GDM1 (cell line): ENCODE data around the gene ZNF780B.
"Not testable (repeated sequence)": the region's sequence is repeated elsewhere in the genome, so short reads cannot be mapped to it uniquely, and the experiment has no call there.

ENCODE experiments used
- DNase-seq: peaks from one replicate; lab custom pipeline; 2025; lab: John Stamatoyannopoulos, UW

Gene ZNF780B

GRCh38 chr19:40055832-40056504, at the start of gene ZNF780B:
TSS of gene ZNF780B (minus strand) at chr19:40056231. CDS start at chr19:40050332, 5,899 bp downstream.
- peak; percentile 57 for DNase-seq

GRCh38 chr19:40104754-40105153, 48.7 kb upstream of the ZNF780B start:
- no peak for DNase-seq

- no peak for DNase-seq
Observed at GRCh38 chr19:40103600-40103999, 47.6 kb upstream of the ZNF780B start.

GRCh38 chr19:40101813-40102212, 45.8 kb upstream of the ZNF780B start:
- no peak for DNase-seq

- no peak for DNase-seq
Observed at GRCh38 chr19:40093416-40093815, 37.4 kb upstream of the ZNF780B start.

GRCh38 chr19:40091205-40092129, 35.4 kb upstream of the ZNF780B start:
- no peak for DNase-seq

GRCh38 chr19:40090241-40091204, 34.5 kb upstream of the ZNF780B start, which contains the start of gene ZNF780A:
TSS of gene ZNF780A (minus strand) at chr19:40090943. CDS start at chr19:40084753, 6,190 bp downstream.
- DNase-seq = peak; percentile 73

- DNase-seq = no peak
Observed at GRCh38 chr19:40089462-40089861, 33.4 kb upstream of the ZNF780B start.

GRCh38 chr19:40088299-40089047, 32.4 kb upstream of the ZNF780B start:
- DNase-seq = no peak

GRCh38 chr19:40084948-40085347, 28.9 kb upstream of the ZNF780B start:
- no peak for DNase-seq

GRCh38 chr19:40081411-40081810, 25.4 kb upstream of the ZNF780B start:
- DNase-seq = no peak

GRCh38 chr19:40080289-40080688, 24.3 kb upstream of the ZNF780B start:
- DNase-seq = no peak

- DNase-seq = no peak
Observed at GRCh38 chr19:40078377-40078776, 22.3 kb upstream of the ZNF780B start.

GRCh38 chr19:40070058-40070457, 14.0 kb upstream of the ZNF780B start:
- no peak for DNase-seq

- DNase-seq = no peak
Observed at GRCh38 chr19:40059624-40060023, 3.6 kb upstream of the ZNF780B start.

- DNase-seq = no peak
Observed at GRCh38 chr19:40057166-40057565, 1.1 kb upstream of the ZNF780B start.

GRCh38 chr19:40056505-40056904, 474 bp upstream of the ZNF780B start:
- DNase-seq = no peak

GRCh38 chr19:40055049-40055448, 982 bp downstream of the ZNF780B start:
- no peak for DNase-seq

GRCh38 chr19:40054632-40055031, 1.4 kb downstream of the ZNF780B start:
- no peak for DNase-seq

- DNase-seq = no peak
Observed at GRCh38 chr19:40053491-40053890, 2.5 kb downstream of the ZNF780B start.

GRCh38 chr19:40041718-40042117, 14.3 kb downstream of the ZNF780B start:
- not testable (repeated sequence) for DNase-seq
